HCT116 (cell line): ENCODE results near the gene MRPL21. TPM values are rescaled to one million over a fixed set of nuclear protein-coding genes. Genes with fewer than 3 reads are reported as not detected.

Source experiments
- ATAC-seq: fragments of 200-7000 bp; cut with Tn5 transposase; 2 replicates; pipeline ENCODE4 v1.9.1; 2020; ENCODE audit warnings: mild to moderate bottlenecking, moderate library complexity
- BruUV-seq: library from RNA; stranded (reverse); fragments of 400-500 nt; replicated peaks from 2 replicates; lab custom pipeline; 2021; lab: Mats Ljungman, UMichigan
- CTCF ChIA-PET: fragments of 300-600 bp; sonication (Branson Sonifier 250); formaldehyde crosslinking; loops from one replicate; lab custom pipeline; 2021; ENCODE audit warnings: antibody characterized with exemption; lab: Charles Lee
- POLR2A ChIA-PET: fragments of 300-600, 350-600 bp; sonication (Branson Sonifier 250); formaldehyde crosslinking; loops from one replicate; lab custom pipeline; 2021; ENCODE audit warnings: antibody characterized with exemption; lab: Charles Lee
- RAD21 ChIA-PET, 2 experiments: fragments of 300-600 bp; sonication (Branson Sonifier 250); formaldehyde crosslinking; loops; one replicate each; lab custom pipeline; 2023; ENCODE audit warnings: low total read pairs in 2 of 2; ENCODE audit not compliant: uncharacterized antibody in 2 of 2, unreplicated experiment in 2 of 2, low non-redundant PET in 1 of 2; lab: Charles Lee
- DNase-seq: peaks from one replicate; pipeline ENCODE4 v3.0.0-alpha.2; 2010; ENCODE audit warnings: low read depth, low spot score
- H2AFZ ChIP-seq: fragments of 200-600 bp; shearing (Covaris generic), sonication (generic); 2 replicates; pipeline ENCODE4 v1.6.1; 2017; ENCODE audit warnings: low read depth, mixed run types, mixed read lengths, antibody characterized with exemption, low read length; ENCODE audit not compliant: poor library complexity, severe bottlenecking
- H3K27ac ChIP-seq: 2 replicates; pipeline ENCODE4 v1.5.1; 2012; ENCODE audit warnings: low read depth, low read length
- H3K27me3 ChIP-seq: fragments of 200-600 bp; sonication (generic); 2 replicates; pipeline ENCODE4 v1.6.1; 2016; ENCODE audit warnings: mixed run types, low read length, mixed read lengths; ENCODE audit not compliant: insufficient read depth
- H3K36me3 ChIP-seq, 2 experiments: fragments of 200-500 bp in 1 of 2; fragments of 200-600 bp in 1 of 2; sonication (Bioruptor generic) in 1 of 2; sonication (generic) in 1 of 2; 2 replicates each; pipeline versions ENCODE4 v1.5.1 to v1.6.1; 2014 to 2016; ENCODE audit warnings: low read length in 2 of 2, inconsistent platforms in 1 of 2, mixed read lengths in 1 of 2, mixed run types in 1 of 2; ENCODE audit not compliant: insufficient read depth in 2 of 2, control insufficient read depth in 1 of 2
- H3K4me1 ChIP-seq, 2 experiments: fragments of 200-600 bp in 1 of 2; sonication (generic) in 1 of 2; 2 replicates each; pipeline versions ENCODE4 v1.5.1 to v1.6.1; 2012 to 2017; ENCODE audit warnings: low read length in 2 of 2, inconsistent platforms in 1 of 2, mild to moderate bottlenecking in 1 of 2, mixed read lengths in 1 of 2, mixed run types in 1 of 2, moderate library complexity in 1 of 2; ENCODE audit not compliant: insufficient read depth in 2 of 2, control insufficient read depth in 1 of 2
- H3K4me2 ChIP-seq: fragments of 200-600 bp; sonication (generic); 2 replicates; pipeline ENCODE4 v1.6.1; 2017; ENCODE audit warnings: mixed run types, low read length, mixed read lengths
- H3K4me3 ChIP-seq, 2 experiments: fragments of 200-600 bp in 1 of 2; sonication (generic) in 1 of 2; replicated peaks in 1 of 2; 2 replicates each; pipeline ENCODE4 v1.5.1; 2011 to 2016; ENCODE audit warnings: low read length in 2 of 2, control low read depth in 1 of 2, low read depth in 1 of 2, mild to moderate bottlenecking in 1 of 2, mixed read lengths in 1 of 2, mixed run types in 1 of 2
- H3K79me2 ChIP-seq: fragments of 200-600 bp; sonication (generic); 2 replicates; pipeline ENCODE4 v1.6.1; 2017; ENCODE audit warnings: mild to moderate bottlenecking, mixed run types, low read length, moderate library complexity, mixed read lengths; ENCODE audit not compliant: insufficient read depth
- H3K9ac ChIP-seq: fragments of 200-600 bp; sonication (generic); 2 replicates; pipeline ENCODE4 v1.6.1; 2016; ENCODE audit warnings: low read length, mixed read lengths
- H3K9me2 ChIP-seq: fragments of 200-600 bp; sonication (generic), shearing (Covaris generic); 2 replicates; pipeline ENCODE4 v1.6.1; 2017; ENCODE audit warnings: mixed run types, mild to moderate bottlenecking, moderate library complexity; ENCODE audit not compliant: insufficient read depth
- H3K9me3 ChIP-seq, 2 experiments: fragments of 200-500 bp in 1 of 2; fragments of 200-600 bp in 1 of 2; sonication (Bioruptor generic) in 1 of 2; sonication (generic) in 1 of 2; 2 replicates each; pipeline ENCODE4 v1.6.1; 2014 to 2017; ENCODE audit warnings: low read length in 2 of 2, mixed read lengths in 2 of 2, inconsistent platforms in 1 of 2, low read depth in 1 of 2, mild to moderate bottlenecking in 1 of 2, mixed run types in 1 of 2, moderate library complexity in 1 of 2; ENCODE audit not compliant: control insufficient read depth in 1 of 2, insufficient read depth in 1 of 2
- H4K20me1 ChIP-seq: fragments of 200-600 bp; sonication (generic), shearing (Covaris generic); 2 replicates; pipeline ENCODE4 v1.6.1; 2017; ENCODE audit warnings: mixed run types, mild to moderate bottlenecking, moderate library complexity; ENCODE audit not compliant: insufficient read depth
- CBX3 ChIP-seq: IDR thresholded peaks from 2 replicates; pipeline ENCODE4 v1.6.1; 2012; ENCODE audit warnings: low read depth
- EGR1 ChIP-seq: IDR thresholded peaks from 2 replicates; pipeline ENCODE4 v1.6.1; 2012; ENCODE audit warnings: low read depth
- ELF1 ChIP-seq: IDR thresholded peaks from 2 replicates; pipeline ENCODE4 v1.6.1; 2012; ENCODE audit warnings: low read depth, borderline replicate concordance
- EZH2 ChIP-seq: fragments of 200-600 bp; sonication (generic); IDR thresholded peaks from 2 replicates; pipeline ENCODE4 v1.6.1; 2017; ENCODE audit warnings: antibody characterized with exemption, mixed run types
- EZH2phosphoT487 ChIP-seq: fragments of 200-600 bp; IDR thresholded peaks from 2 replicates; pipeline ENCODE4 v1.6.1; 2018; ENCODE audit warnings: antibody characterized with exemption, borderline replicate concordance
- FOSL1 ChIP-seq: IDR thresholded peaks from 2 replicates; pipeline ENCODE4 v1.6.1; 2012; ENCODE audit warnings: low read depth
- JUND ChIP-seq: IDR thresholded peaks from 2 replicates; pipeline ENCODE4 v1.6.1; 2012
- POLR2A ChIP-seq: IDR thresholded peaks from 2 replicates; pipeline ENCODE4 v1.7.0; 2011; ENCODE audit warnings: borderline replicate concordance; ENCODE audit not compliant: insufficient read depth, insufficient read length; ENCODE audit errors: extremely low read depth
- POLR2AphosphoS5 ChIP-seq: IDR thresholded peaks from 2 replicates; pipeline ENCODE4 v1.6.1; 2011; ENCODE audit warnings: mild to moderate bottlenecking, low read depth, low read length, moderate library complexity
- SIN3A ChIP-seq: IDR thresholded peaks from 2 replicates; pipeline ENCODE4 v1.6.1; 2012; ENCODE audit warnings: low read depth
- SP1 ChIP-seq: IDR thresholded peaks from 2 replicates; pipeline ENCODE4 v1.6.1; 2012; ENCODE audit warnings: low read depth
- SRF ChIP-seq: IDR thresholded peaks from 2 replicates; pipeline ENCODE4 v1.6.1; 2012; ENCODE audit warnings: low read depth
- YY1 ChIP-seq: IDR thresholded peaks from 2 replicates; pipeline ENCODE4 v1.6.1; 2011; ENCODE audit warnings: low read length, low read depth, moderate library complexity, mild to moderate bottlenecking; ENCODE audit not compliant: insufficient replicate concordance; ENCODE audit errors: extremely low read depth
- ZFX ChIP-seq: fragments of 450-650 bp; IDR thresholded peaks from 2 replicates; pipeline ENCODE4 v1.6.1; 2017
- ZNF274 ChIP-seq: fragments of 200-500 bp; sonication (Bioruptor generic); IDR thresholded peaks from 2 replicates; pipeline ENCODE4 v1.6.1; 2014; ENCODE audit warnings: mild to moderate bottlenecking, low read depth, low read length, inconsistent platforms
- intact Hi-C: fragments of 100-400 bp; cut with micrococcal nuclease; formaldehyde crosslinking; loops from 2 replicates; pipeline ENCODE4 v1.10.0; 2022
- total RNA-seq: library from RNA; stranded (reverse); gene quantifications from one replicate; pipeline ENCODE4 v1.2.1, GENCODE V29; 2021; ENCODE audit not compliant: unreplicated experiment
- TF ChIP-seq, protein P1 (sequence below): IDR thresholded peaks from 2 replicates; pipeline ENCODE4 v1.6.1; 2012
- TF ChIP-seq, protein P2 (sequence below): IDR thresholded peaks from 2 replicates; pipeline ENCODE4 v1.6.1; 2012
- TF ChIP-seq, protein P3 (sequence below): IDR thresholded peaks from 2 replicates; pipeline ENCODE4 v1.6.1; 2011; ENCODE audit warnings: mild to moderate bottlenecking, low read length, moderate library complexity; ENCODE audit not compliant: insufficient replicate concordance; ENCODE audit errors: extremely low read depth
- TF ChIP-seq, protein P4 (sequence below): IDR thresholded peaks from 2 replicates; pipeline ENCODE4 v1.6.1; 2012; ENCODE audit warnings: low read depth

The MRPL21 gene
- total RNA-seq, 1 experiment from 2014 or later, result 90.2 TPM

DNA sequence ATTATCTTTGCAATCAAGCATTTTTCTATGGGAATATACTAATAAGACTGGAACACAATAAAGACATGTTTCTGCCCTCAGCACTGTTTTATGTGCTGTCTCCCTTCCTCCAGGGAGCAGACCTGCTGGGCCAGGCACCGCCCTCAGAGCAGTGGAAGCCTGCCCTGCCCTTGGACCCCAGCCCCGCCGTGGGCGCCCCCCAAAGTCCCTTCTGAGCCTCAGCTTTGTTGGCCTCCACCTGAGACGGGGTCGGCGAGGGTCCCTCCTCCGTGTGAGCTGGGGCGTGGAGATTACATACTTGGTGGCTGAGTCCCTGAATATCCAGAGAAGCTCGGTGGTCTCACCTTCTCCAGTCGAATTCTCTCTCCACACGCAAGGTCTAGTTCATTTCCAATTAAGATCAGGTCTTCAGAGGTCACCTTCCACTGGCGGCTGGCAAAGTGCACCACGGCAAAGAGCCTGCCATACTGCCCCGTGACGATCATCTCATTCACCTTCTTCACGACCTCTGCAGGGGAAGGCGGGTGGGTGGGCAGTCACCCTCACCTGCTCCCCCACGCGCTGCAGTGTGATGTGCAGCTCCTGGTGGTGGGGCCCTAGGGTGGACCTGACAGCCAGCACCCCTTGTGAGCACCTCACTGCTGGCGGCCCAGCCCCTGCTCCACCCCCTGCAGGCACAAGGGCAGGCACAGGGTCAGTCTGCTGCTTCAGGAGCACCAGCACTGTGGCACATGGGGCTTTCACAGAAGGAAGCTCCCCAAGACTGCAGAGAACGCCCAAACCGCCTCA is 7.3 kb downstream of the MRPL21 start:
- H3K4me3 ChIP-seq, result no peak overlapping the region
- peaks cover 37% of the 10 kb centered on the region for H3K79me2 ChIP-seq
- intact Hi-C loops, result no loop called here
- no TSS peak for BruUV-seq
- no peak for DNase-seq
- no peaks in the 10 kb centered on the region for H3K27me3 ChIP-seq
- ChIA-PET RAD21 (no interaction called here), POLR2A (no interaction called here), CTCF (no interaction called here)
- H3K4me2 ChIP-seq, result no peak overlapping the region
- no peak overlapping the region for H2AFZ ChIP-seq
- no peak overlapping the region for H3K27ac ChIP-seq
- peaks cover 39 to 40% of the 10 kb centered on the region in 2 experiments for H3K36me3 ChIP-seq
- no peaks in the 10 kb centered on the region for H3K9me3 ChIP-seq
- no peak for ATAC-seq
- TF ChIP-seq YY1 (no peak), EZH2phosphoT487 (no peak), SP1 (no peak), ELF1 (no peak), POLR2A (no peak), SIN3A (no peak), SRF (no peak), EZH2 (no peak), CBX3 (no peak), ZFX (no peak), JUND (no peak), EGR1 (no peak), ZNF274 (no peak), FOSL1 (no peak), POLR2AphosphoS5 (no peak)
- TF ChIP-seq, protein P1, sequence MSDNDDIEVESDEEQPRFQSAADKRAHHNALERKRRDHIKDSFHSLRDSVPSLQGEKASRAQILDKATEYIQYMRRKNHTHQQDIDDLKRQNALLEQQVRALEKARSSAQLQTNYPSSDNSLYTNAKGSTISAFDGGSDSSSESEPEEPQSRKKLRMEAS, result no peak
- TF ChIP-seq, protein P2, sequence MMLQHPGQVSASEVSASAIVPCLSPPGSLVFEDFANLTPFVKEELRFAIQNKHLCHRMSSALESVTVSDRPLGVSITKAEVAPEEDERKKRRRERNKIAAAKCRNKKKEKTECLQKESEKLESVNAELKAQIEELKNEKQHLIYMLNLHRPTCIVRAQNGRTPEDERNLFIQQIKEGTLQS, result no peak
- TF ChIP-seq, protein P3, sequence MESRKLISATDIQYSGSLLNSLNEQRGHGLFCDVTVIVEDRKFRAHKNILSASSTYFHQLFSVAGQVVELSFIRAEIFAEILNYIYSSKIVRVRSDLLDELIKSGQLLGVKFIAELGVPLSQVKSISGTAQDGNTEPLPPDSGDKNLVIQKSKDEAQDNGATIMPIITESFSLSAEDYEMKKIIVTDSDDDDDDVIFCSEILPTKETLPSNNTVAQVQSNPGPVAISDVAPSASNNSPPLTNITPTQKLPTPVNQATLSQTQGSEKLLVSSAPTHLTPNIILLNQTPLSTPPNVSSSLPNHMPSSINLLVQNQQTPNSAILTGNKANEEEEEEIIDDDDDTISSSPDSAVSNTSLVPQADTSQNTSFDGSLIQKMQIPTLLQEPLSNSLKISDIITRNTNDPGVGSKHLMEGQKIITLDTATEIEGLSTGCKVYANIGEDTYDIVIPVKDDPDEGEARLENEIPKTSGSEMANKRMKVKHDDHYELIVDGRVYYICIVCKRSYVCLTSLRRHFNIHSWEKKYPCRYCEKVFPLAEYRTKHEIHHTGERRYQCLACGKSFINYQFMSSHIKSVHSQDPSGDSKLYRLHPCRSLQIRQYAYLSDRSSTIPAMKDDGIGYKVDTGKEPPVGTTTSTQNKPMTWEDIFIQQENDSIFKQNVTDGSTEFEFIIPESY, result no peak
- TF ChIP-seq, protein P4, sequence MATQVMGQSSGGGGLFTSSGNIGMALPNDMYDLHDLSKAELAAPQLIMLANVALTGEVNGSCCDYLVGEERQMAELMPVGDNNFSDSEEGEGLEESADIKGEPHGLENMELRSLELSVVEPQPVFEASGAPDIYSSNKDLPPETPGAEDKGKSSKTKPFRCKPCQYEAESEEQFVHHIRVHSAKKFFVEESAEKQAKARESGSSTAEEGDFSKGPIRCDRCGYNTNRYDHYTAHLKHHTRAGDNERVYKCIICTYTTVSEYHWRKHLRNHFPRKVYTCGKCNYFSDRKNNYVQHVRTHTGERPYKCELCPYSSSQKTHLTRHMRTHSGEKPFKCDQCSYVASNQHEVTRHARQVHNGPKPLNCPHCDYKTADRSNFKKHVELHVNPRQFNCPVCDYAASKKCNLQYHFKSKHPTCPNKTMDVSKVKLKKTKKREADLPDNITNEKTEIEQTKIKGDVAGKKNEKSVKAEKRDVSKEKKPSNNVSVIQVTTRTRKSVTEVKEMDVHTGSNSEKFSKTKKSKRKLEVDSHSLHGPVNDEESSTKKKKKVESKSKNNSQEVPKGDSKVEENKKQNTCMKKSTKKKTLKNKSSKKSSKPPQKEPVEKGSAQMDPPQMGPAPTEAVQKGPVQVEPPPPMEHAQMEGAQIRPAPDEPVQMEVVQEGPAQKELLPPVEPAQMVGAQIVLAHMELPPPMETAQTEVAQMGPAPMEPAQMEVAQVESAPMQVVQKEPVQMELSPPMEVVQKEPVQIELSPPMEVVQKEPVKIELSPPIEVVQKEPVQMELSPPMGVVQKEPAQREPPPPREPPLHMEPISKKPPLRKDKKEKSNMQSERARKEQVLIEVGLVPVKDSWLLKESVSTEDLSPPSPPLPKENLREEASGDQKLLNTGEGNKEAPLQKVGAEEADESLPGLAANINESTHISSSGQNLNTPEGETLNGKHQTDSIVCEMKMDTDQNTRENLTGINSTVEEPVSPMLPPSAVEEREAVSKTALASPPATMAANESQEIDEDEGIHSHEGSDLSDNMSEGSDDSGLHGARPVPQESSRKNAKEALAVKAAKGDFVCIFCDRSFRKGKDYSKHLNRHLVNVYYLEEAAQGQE, result no peak
- H3K9ac ChIP-seq, result no peak overlapping the region
- no peaks in the 10 kb centered on the region for H3K9me2 ChIP-seq
- H3K4me1 ChIP-seq, result no peaks in the 10 kb centered on the region
- no peaks in the 10 kb centered on the region for H4K20me1 ChIP-seq
